Activated CD8-positive, alpha-beta memory T cell treated with anti-CD3 and anti-CD28 coated beads for 4 hours (primary cell): ENCODE results near the gene ABCB6.
A peak's percentile ranks its signal among the peaks of the same experiment; 100 is the strongest.
"Not testable (repeated sequence)": the region's sequence is repeated elsewhere in the genome, so short reads cannot be mapped to it uniquely, and the experiment has no call there.

ENCODE experiments used
- DNase-seq, 2 donors: peaks; one replicate each; pipeline ENCODE4 v3.0.0-alpha.2; 2020; ENCODE audit warnings: low read depth in 2 of 2

Gene ABCB6

GRCh38 chr2:219218732-219219701 is at the start of gene ABCB6:
Gene ABCB6 (minus strand): TSS chr2:219218958. CDS start chr2:219218673, 285 bp downstream.
- peak; percentile 73 to 81 for DNase-seq

GRCh38 chr2:219268294-219268693 is 49.5 kb upstream of the ABCB6 start:
- no peak for DNase-seq

DNA sequence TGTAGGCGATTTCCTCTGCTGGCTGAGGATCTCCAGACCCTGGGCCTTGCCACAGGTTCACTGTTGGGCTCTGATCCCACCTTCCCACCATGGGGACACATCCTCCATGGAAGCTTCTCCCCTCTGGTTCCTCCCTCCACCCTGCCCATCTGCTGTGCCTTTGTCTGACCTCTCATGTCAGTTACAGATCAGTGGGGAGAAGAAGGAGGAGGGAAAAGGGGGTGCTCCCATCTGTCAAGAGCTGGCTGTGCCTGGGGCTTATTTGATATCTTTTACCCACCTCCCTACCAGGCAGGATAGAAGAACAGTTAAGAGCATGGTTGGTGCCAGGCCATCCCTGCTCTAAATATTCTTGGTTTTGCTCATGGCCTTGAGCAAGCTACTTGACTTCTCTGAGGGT is 48.1 kb upstream of the ABCB6 start:
- DNase-seq = no peak

GRCh38 chr2:219266232-219266631 is 47.5 kb upstream of the ABCB6 start:
- DNase-seq = no peak

DNA sequence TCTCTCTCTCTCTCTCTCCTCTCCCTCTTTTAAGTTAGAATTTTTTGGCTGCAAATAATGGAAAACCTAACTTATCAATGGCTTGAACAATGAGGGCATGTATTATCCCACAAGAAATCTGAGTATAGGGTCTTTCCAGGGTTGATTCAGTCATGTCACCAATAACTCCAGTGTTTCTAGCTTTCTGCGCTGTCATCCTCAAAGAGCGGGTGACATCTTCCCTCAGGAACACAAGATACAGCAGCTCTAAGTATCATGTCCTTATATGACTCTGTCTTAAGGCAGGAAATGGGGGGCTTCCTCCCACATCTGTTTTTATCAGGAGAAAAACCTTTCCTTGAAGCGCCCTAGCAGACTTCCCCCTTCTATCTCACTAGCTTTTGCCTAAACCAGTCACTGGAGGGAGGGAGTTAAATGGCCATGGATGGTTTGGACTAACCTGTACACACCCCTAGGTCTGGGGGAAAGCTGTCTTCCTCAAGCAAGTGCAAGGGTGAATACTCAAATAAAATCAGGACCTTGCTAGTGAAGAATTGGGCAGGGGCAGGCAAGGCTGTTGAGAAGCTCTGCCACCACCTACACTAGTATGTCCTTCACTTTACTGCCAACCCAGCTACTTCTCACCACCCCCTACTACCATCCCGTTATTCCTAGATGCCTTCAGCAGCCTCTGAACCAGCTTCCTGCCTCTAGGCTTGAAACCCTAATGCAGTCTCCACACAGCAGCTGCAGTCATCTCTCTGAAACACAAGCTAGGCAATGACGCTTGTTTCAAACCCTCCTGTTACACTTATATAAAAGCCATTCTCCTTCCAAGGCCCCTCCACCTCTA is 42.5 kb upstream of the ABCB6 start:
- no peak for DNase-seq

DNA sequence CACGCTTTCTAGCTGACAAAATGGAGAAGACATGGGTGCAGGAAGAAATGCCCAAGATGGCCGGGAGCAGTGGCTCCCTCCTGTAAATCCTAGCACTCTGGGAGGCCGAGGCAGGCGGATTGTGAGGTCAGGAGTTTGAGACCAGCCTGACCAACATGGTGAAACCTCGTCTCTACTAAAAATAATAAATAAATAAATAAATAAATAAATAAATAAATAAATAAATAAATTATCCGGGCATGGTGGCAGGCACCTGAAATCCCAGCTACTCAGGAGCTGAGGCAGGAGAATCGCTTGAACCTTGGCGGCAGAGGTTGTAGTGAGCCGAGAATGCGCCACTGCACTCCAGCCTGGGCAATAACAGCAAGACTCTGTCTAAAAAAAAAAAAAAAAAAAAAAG is 40.2 kb upstream of the ABCB6 start:
- DNase-seq = not testable (repeated sequence)

DNA sequence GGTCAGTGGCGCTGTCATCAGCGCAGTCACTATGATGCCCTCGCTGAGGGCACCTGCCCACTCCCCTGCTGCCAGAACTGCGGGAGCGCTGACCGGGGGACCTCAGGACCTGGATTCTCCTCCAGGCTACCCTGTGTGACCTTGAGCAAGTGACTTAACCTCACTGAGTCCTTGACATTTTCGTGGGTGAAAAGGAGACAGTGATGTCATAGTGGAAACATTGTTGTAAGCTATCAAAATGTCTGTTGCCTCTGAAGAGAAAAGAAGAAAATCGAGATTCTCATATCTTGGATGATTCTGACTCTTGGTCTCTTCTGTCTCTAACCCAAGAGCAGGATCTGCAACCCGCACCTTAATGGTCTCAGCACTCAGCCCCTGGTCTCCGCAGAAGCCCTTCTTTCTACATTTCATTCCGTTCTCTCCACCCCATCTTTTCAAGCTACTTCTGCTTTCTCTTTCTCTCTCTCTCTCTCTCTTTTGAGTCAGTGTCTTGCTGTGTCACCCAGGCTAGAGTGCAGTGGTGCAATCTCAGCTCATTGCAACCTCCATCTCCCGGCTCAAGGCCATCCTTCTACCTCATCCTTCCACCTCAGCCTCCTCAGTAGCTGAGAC is 35.9 kb upstream of the ABCB6 start:
- no peak for DNase-seq

DNA sequence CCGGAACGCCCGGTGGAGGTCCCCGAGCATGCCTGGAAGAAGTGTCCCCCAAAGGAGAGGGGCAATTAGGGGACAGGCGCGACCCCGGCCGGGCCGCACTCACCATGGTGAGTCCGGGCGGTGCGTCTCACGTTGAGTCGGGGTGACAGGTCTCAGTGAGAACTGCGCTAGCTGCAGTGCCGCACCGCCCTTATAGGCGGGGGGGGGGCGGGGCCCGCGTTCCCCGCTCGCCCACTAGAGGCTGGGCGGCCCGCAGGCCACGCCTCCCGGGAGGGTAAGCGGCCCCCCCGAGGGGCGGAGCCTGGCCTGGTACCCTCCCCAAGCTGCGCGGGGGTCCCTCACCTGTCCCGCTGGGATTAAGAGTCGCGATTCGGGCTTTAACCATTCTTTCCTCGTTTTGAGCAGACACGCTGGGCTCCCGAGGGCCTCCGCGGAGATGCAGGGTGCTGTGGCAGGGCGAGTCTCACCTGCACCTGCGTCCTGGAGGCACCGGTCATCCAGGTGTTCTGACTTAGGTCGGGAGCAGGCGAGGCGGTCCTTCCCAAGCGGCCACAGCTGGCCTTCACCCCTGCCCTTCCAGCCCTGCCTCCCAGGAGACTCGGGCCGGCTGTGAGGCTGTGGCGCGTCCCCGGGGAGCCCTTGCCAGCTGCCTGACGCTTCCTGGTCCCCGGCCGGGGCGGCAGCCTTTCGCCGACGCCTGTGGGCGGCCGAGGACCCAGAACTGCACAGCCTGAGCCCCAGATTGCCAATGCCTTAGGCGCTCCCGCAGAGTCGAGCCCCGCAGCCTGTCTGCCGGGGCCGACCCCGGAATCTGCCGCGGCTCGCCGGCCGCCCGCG is 35.2 kb upstream of the ABCB6 start, which contains the start of gene TUBA4A:
Gene TUBA4A, minus strand, starts transcription at position 166 of the 837 bp plus-strand sequence. Its CDS starts 60 bp downstream, at position 106.
- DNase-seq = peak; percentile 80 to 81

GRCh38 chr2:219252900-219253752 is 34.4 kb upstream of the ABCB6 start, which contains the start of gene TUBA4B:
Gene TUBA4B (plus strand): TSS chr2:219253243. CDS start chr2:219253408, 165 bp downstream.
- no peak for DNase-seq

DNA sequence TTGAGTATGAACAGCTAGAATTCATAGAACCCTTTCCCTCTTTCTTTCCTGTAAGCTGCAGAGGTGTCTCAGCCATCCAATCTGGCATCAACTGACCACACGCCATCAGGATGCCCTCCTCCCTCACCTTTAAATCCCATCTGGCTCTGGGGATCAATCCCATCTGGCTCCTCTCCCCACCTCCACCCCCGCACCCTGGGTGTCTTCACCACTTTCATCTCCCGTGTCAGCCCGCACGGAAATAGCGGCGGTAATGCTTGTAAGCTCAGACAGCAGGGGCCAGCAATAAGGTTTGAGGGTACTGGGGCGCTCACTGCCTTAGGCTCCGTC is 33.8 kb upstream of the ABCB6 start:
- DNase-seq = no peak

- DNase-seq = no peak
Observed at GRCh38 chr2:219252084-219252483, 33.3 kb upstream of the ABCB6 start.

- no peak for DNase-seq
Observed at GRCh38 chr2:219251656-219252055, 32.9 kb upstream of the ABCB6 start.

DNA sequence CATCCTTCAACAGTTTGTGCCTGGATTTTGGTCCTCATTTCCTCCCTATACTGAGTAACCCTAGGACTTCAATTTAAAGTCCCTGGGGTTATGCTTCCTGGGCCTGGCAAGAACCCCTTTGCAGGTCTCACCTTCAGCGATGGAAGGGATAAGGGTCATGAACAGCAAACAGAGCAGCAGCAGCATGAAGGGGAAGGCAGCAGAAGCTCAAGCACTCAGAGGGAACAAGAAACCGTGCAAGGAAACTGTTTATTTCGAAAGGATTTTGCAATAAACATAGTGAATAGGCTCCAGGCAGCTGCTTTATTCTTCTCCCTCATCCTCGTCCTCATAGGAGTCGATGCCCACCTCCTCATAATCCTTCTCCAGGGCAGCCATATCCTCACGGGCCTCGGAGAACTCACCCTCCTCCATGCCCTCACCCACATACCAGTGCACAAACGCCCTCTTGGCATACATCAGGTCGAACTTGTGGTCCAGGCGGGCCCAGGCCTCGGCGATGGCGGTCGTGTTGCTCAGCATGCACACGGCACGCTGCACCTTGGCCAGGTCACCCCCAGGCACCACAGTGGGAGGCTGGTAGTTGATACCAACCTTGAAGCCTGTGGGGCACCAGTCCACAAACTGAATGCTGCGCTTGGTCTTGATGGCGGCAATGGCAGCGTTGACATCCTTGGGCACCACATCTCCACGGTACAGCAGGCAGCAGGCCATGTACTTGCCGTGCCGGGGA is 31.5 kb upstream of the ABCB6 start:
- no peak for DNase-seq

- DNase-seq = no peak
Observed at GRCh38 chr2:219249203-219249980, 30.6 kb upstream of the ABCB6 start.

DNA sequence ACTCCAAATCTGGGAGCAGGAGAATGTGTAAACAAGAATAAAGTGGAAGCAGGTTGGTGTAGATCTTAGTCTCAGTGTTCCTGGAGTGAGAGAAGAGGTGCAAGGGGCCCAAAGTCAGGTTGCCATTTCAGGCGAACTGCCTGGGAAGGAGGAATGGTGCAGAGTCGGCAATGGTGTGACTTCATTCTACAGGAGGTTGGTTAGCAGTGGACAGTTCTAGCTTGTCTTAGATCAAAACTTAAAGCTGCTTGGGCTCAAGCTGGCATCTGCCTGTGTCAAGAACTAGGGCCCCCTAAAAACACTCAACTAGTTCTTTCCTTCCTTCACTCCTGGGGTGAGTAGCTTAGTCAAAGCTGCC is 30.1 kb upstream of the ABCB6 start:
- no peak for DNase-seq

DNA sequence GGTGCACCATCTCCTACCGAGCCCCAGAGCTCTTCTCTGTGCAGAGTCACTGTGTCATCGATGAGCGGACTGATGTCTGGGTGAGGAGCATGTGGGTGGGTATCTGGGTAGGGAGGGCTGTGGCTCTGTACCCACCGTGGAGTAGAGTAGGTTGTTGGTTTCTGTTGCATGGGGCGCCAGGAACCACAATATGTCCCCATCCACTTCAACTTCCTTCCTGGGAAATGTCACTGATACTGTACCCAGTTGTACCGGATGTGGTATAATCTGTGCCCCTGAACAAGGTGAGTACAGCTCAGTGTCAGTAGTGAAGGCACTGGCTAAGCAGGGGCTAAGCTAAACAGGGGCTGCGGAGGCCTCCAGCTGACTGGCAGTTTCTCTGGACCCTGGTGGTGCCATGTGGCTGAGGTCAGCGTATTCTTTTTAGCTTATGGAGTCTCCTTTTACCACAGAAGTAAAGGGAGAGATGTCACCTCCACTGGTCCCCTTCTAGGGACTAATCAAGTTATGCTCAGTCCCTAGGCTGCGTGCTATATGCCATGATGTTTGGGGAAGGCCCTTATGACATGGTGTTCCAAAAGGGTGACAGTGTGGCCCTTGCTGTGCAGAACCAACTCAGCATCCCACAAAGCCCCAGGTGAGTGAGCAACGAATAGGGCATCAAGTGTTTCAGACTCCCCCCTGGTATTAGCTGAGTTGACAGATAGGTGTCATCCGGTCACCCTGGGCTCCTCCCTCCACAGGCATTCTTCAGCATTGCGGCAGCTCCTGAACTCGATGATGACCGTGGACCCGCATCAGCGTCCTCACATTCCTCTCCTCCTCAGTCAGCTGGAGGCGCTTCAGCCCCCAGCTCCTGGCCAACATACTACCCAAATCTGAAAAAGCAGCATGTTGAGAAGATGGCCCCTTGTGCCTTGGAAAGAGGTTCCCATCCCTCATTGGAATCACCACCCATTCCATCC is 29.2 kb upstream of the ABCB6 start:
- DNase-seq = peak in 1 of 2 donors; percentile 72

GRCh38 chr2:219246559-219246958 is 27.8 kb upstream of the ABCB6 start:
- no peak for DNase-seq

DNA sequence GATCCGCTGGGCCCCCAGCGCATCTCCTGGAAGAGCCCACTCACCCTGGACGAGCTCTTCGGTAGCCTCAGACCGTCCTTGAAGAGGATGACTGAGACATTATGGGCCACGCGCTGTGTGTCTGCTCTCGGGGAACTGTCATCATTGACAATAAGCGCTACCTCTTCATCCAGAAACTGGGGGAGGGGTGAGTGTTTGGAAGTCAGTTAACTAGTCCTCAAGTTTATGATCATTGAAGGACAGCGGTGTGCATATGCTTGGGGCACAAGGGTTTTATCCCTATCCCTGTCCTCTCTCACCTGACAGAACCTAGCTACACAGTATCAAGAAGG is 27.1 kb upstream of the ABCB6 start:
- no peak for DNase-seq
